HG03442 (cell line): ENCODE measurements around the gene KNDC1.
"Not testable (repeated sequence)": the region's sequence is repeated elsewhere in the genome, so short reads cannot be mapped to it uniquely, and the experiment has no call there.

Experiments used
- ATAC-seq: cut with Tn5 transposase; IDR thresholded peaks from one replicate; pipeline ENCODE4 v1.9.1; 2021; ENCODE audit warnings: mild to moderate bottlenecking, moderate library complexity; ENCODE audit not compliant: unreplicated experiment

KNDC1 gene

GRCh38 chr10:133217800-133218589 is 58.0 kb downstream of the KNDC1 start:
- ATAC-seq = no peak

- no peak for ATAC-seq
Measured at GRCh38 chr10:133218891-133219290, 58.9 kb downstream of the KNDC1 start.

- ATAC-seq = no peak
Measured at GRCh38 chr10:133219782-133220181, 59.8 kb downstream of the KNDC1 start.

DNA sequence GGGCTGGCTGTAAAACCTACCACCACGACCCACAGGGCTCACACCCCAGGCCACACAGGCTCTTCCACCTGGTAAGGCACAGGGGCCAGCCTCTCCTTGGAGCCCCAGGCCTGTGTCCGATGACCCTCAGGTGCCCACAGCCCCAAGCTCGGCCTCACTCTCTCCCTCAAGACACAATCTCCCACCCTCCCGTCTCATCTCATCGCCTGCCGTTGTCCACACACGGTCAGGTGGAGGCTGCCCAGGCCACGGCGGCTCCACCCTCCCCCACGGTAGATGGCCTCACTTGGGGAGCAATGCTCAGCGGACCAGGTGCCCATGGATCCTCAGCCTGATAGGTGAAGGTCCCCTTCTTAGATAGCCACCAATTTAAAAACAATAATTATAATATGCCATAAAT is 61.3 kb downstream of the KNDC1 start:
- no peak for ATAC-seq

- ATAC-seq = not testable (repeated sequence)
Measured at GRCh38 chr10:133221756-133222155, 61.7 kb downstream of the KNDC1 start.

GRCh38 chr10:133224076-133224475 is 64.1 kb downstream of the KNDC1 start:
- no peak for ATAC-seq

- ATAC-seq = no peak
Measured at GRCh38 chr10:133224756-133225372, 64.8 kb downstream of the KNDC1 start.

- no peak for ATAC-seq
Measured at GRCh38 chr10:133225707-133226191, 65.7 kb downstream of the KNDC1 start.

- no peak for ATAC-seq
Measured at GRCh38 chr10:133226251-133226808, 66.3 kb downstream of the KNDC1 start.

DNA sequence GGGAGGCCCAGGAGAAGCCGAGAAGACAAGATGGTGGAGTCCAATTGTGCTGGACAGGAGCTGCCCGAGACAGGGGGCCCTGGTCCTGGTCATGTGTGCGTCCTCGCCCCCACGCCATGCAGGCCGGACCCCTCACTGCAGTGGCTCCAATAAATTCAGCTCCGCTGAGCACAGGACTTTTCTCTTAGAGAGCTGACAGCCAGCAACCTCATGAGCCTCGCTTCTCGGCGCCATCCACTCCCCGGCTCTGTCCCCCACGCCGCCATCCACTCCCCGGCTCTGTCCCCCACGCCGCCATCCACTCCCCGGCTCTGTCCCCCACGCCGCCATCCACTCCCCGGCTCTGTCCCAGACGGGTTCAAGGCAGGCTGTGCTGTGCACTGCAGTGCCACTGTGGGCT is 67.2 kb downstream of the KNDC1 start:
- ATAC-seq = no peak

- no peak for ATAC-seq
Measured at GRCh38 chr10:133229265-133230043, 69.4 kb downstream of the KNDC1 start.

GRCh38 chr10:133230044-133230361 is 70.0 kb downstream of the KNDC1 start, which contains the start of gene UTF1:
TSS of gene UTF1 (plus strand) at chr10:133230217. CDS start at chr10:133230289, 72 bp downstream.
- ATAC-seq = no peak

GRCh38 chr10:133230387-133231195 is 70.6 kb downstream of the KNDC1 start:
- ATAC-seq = no peak

GRCh38 chr10:133231244-133231945 is 71.4 kb downstream of the KNDC1 start:
- ATAC-seq = no peak

DNA sequence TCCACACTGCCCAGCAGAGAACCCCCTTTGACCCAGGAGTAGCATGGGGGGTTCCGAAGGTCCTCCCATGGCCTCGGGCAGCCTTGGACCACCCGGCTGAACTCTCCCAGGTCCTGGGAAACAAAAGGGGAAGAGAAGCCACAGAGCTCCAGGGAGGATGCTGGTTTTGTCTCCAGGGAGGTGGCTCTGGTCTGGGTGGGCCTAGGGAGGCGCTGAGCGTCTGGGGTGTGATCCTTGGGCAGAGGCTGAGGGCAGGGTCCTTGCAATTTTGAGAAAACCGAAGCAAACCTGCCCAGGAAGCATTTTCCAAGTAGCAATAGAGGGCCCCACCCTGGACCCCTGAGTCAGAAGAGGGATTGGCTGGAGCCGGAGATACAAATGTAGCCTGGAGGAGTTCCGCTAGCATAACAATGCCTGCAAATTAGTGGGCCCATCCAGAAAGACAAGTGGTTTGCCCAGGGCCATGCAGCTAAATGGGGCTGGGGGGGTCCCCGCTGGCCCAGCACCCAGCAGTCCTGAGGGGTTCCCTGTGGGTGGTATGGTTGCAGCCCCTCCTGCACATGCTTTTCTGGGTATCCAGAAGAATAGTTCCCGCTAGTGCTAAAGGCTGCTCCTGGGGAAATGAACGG is 72.0 kb downstream of the KNDC1 start:
- no peak for ATAC-seq

- not testable (repeated sequence) for ATAC-seq
Measured at GRCh38 chr10:133234796-133235195, 74.8 kb downstream of the KNDC1 start.

GRCh38 chr10:133235265-133235855 is 75.3 kb downstream of the KNDC1 start:
- no peak for ATAC-seq

DNA sequence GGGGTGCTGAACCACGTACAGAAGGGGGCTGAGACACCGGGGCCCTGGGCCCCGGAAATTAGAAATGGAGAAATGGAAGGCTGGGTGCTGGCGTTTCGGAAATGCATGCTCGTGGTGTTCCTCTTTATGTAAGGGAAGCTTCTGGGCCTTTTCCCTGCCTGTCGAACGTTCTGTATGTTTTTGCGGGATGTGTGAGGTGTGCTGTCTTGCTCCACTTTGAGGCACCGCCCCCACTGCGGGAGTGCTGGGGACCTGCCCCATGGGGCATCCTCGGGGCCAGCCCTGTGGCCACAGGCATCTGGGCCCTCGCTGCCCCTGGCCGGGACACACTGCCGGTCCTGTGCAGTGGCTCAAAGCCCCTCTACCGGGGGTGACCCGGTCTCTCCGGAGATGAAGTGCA is 75.9 kb downstream of the KNDC1 start:
- ATAC-seq = no peak
